ENCODE measurements around the gene MAP3K15.

GRCh38 chrX:19515615-19516105 lies 352 bp upstream of the MAP3K15 start:
- peak in 2 of 4 donors; percentile 3 to 33 for TF ChIP-seq CTCF (IDR thresholded peaks at IDR 0.05)
- TF ChIP-seq POLR2A (IDR thresholded peaks at IDR 0.05): no peak
